Measurements from ENCODE around the gene TTC12. TPM values are rescaled to one million over a fixed set of nuclear protein-coding genes. Genes with fewer than 3 reads are reported as not detected.

TTC12 gene, protein sequence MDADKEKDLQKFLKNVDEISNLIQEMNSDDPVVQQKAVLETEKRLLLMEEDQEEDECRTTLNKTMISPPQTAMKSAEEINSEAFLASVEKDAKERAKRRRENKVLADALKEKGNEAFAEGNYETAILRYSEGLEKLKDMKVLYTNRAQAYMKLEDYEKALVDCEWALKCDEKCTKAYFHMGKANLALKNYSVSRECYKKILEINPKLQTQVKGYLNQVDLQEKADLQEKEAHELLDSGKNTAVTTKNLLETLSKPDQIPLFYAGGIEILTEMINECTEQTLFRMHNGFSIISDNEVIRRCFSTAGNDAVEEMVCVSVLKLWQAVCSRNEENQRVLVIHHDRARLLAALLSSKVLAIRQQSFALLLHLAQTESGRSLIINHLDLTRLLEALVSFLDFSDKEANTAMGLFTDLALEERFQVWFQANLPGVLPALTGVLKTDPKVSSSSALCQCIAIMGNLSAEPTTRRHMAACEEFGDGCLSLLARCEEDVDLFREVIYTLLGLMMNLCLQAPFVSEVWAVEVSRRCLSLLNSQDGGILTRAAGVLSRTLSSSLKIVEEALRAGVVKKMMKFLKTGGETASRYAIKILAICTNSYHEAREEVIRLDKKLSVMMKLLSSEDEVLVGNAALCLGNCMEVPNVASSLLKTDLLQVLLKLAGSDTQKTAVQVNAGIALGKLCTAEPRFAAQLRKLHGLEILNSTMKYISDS
- total RNA-seq (2012; rRNA removed) (14.4 and 14.7 TPM in 2 replicates), polyA plus RNA-seq (2012; rRNA removed) (10.0 and 10.7 TPM in 2 replicates), Bru-seq, nascent RNA (percentile 53 among the genes with signal in this experiment), BruChase-seq, experiment 1, labeled RNA remaining after a 6-hour chase (percentile 39 among the genes with signal in this experiment), BruChase-seq, experiment 2, labeled RNA remaining after a 2-hour chase (percentile 48 among the genes with signal in this experiment)
- 5.8 and 7.7 TPM in 2 replicates for polyA plus RNA-seq (2012; cell fraction: cytosol; rRNA removed)
- polyA plus RNA-seq (2012; cell fraction: nucleus; rRNA removed; ENCODE audit: low replicate concordance): 17.1 and 26.5 TPM in 2 replicates
- long read RNA-seq, partial matches to known transcripts: 3 of 10 reads
- long read RNA-seq, other reads (novel, unspliced or antisense): 4 of 10 reads

DNA sequence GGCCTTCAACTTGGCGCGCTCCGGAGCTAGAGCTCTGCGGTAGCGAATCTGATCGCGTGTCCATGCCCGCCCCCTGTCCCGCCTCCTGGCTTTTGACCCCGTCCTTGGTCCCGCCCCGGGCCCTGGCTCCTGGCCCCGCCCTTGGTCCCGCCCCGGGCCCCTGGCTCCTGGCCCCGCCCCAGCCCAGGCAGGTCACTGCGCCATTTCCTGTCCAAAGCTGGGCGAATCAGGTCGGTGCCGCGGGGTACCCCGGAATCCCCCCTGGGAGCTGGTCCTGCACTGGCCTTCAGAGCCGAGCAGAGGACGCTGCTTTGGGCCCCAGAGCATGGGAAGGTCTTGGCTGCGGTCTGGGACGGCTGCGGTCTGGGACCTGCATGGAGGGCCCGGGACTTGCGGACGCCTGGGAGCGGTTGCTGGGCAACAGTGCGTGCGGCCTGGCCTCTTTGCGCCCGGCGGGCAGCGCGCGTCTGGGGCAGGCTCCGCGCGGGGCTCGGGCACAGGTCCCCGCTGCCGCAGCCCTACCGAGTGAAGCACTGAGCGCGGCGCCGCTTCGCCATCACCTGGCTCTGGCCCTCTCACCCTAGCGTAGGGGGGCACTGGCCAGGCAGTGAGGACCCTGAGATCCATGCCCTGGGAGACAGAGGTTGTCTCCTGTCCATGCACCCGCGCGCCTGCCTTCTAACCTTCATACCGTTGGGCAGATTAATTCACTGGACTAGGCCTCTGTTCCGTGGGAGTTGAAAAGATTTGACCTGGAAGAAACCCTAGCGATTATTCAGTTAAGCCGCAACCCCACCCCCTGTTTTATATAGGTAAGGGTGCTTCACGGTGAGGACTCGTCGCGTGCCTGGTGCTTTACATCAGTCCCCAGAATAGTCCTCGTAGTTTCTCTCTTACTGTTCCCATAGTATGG lies at the start of gene TTC12:
Gene TTC12, plus strand, starts transcription at position 195 of the 913 bp plus-strand sequence. CDS start 1,675 bp downstream, outside the sequence.
- no peaks in the 10 kb centered on the region for H3K36me3 ChIP-seq (ENCODE audit: control insufficient read depth, insufficient read depth, low read length)
- POLR2A ChIA-PET (ENCODE audit: unreplicated experiment): no interaction called here

More for the DNA sequence above, at the start of gene TTC12:
- in situ Hi-C loops (cut with MboI; ENCODE audit: low sequenced_read_pairs) (loop anchor here (5.0 kb wide), 1 partner anchor 418 kb away; no protein-coding TSS in a partner anchor), intact Hi-C loops (cut with micrococcal nuclease) (loop anchor here (2.0 kb wide), 2 partner anchors 26 to 416 kb away; no protein-coding TSS in a partner anchor), dilution Hi-C loops (cut with HindIII; ENCODE audit: low sequenced_read_pairs, unreplicated experiment) (no loop called here)
- Histone ChIP-seq H3K27me3 (ENCODE audit: control insufficient read depth, insufficient read depth, low read length) (no peaks in the 10 kb centered on the region), H3K56ac (ENCODE audit: extremely low read depth, insufficient read depth, low read length) (peak within 1 kb of the TSS; percentile 29; the same call in 1 of the 2 replicates), H3K18ac (ENCODE audit: low read depth, low read length) (no peak within 1 kb of the TSS; the same call in 1 of the 2 replicates), H2BK20ac (ENCODE audit: low read depth, low read length) (no peak within 1 kb of the TSS; the same call in 1 of the 2 replicates), H3K23ac (ENCODE audit: low read depth, low read length) (peak within 1 kb of the TSS; percentile 74; the same call in 1 of the 2 replicates), H4K5ac (ENCODE audit: low read depth, low read length) (peak within 1 kb of the TSS; percentile 74), H2AK9ac (replicated peaks; ENCODE audit: low read depth, low read length, poor library complexity) (peak within 1 kb of the TSS; percentile 87), H2AFZ (replicated peaks; ENCODE audit: low read length, poor library complexity) (peak within 1 kb of the TSS; percentile 100), H3K27ac (ENCODE audit: insufficient read depth, low read length) (peak within 1 kb of the TSS; percentile 79), H3K9me1 (ENCODE audit: insufficient read depth, low read length) (no peaks in the 10 kb centered on the region; the same call in 1 of the 2 replicates), H3K4me2 (ENCODE audit: low read depth, low read length) (peak within 1 kb of the TSS; percentile 95), H4K20me1 (ENCODE audit: insufficient read depth, low read length) (no peaks in the 10 kb centered on the region), H3K79me1 (ENCODE audit: low read depth in 1 of 2, low read length in 2 of 2) (peaks cover 3 to 10% of the 10 kb centered on the region in 2 experiments; a peak in 2 of 4 replicates), H3K4me3 (ENCODE audit: insufficient read depth, low read depth, low read length) (peak within 1 kb of the TSS; percentile 86), H3K14ac (replicated peaks; ENCODE audit: low read depth, low read length) (peak within 1 kb of the TSS; percentile 92), H3K4me1 (ENCODE audit: control insufficient read depth, insufficient read depth, low read length) (no peaks in the 10 kb centered on the region; the same call in none of the 2 replicates), H3K4ac (ENCODE audit: low read depth, low read length) (peak within 1 kb of the TSS; percentile 96), H3K9me3 (ENCODE audit: control insufficient read depth, insufficient read depth, low read length) (no peaks in the 10 kb centered on the region), H3K9ac (ENCODE audit: low read depth, low read length) (peak within 1 kb of the TSS; percentile 78), H4K91ac (ENCODE audit: insufficient read depth, low read depth, low read length) (peak within 1 kb of the TSS; percentile 66; the same call in 1 of the 2 replicates), H2AK5ac (ENCODE audit: low read depth, low read length) (0 out of 2 replicates have a peak within 1 kb of the TSS, but pooled peaks have one; percentile 4), H4K8ac (ENCODE audit: low read depth in 2 of 2, low read length in 2 of 2) (peak within 1 kb of the TSS; percentile 76 to 81; a peak in 3 of 4 replicates), H2BK120ac (ENCODE audit: low read depth, low read length) (peak within 1 kb of the TSS; percentile 72), H2BK5ac (ENCODE audit: low read depth, low read length, poor library complexity, severe bottlenecking) (peak within 1 kb of the TSS; percentile 66), H2BK15ac (ENCODE audit: low read depth, low read length) (no peak within 1 kb of the TSS)
- TF ChIP-seq MXI1 (IDR thresholded peaks at IDR 0.05; ENCODE audit: borderline replicate concordance, low read depth, low read length): peak; percentile 78; the same call in 1 of the 2 replicates
- peak; percentile 48 for TF ChIP-seq POLR2A (IDR thresholded peaks at IDR 0.05; ENCODE audit: low read depth, low read length)
- TF ChIP-seq SMC3 (IDR thresholded peaks at IDR 0.05; ENCODE audit: low read depth, low read length): no peak
- peak; percentile 60; the same call in 1 of the 2 replicates for TF ChIP-seq MAZ (IDR thresholded peaks at IDR 0.05; ENCODE audit: borderline replicate concordance, low read depth, low read length)
- TF ChIP-seq RAD21 (IDR thresholded peaks at IDR 0.05; ENCODE audit: low read length): no peak
- DNase-seq: peak; percentile 78
- 1% methylated on average over 29 of the region's 64 CpGs; no CpG with 5 or more reads in 1 of the 2 experiments for WGBS, 2 experiments (ENCODE audit: extremely low coverage in 2 of 2, insufficient read length in 1 of 2)
- no TSS peak for BruUV-seq (replicated peaks)
- CTCF ChIA-PET: interaction anchor here (0.9 to 2.8 kb wide), 2 partner anchors 20 to 416 kb away, joined by 3 to 7 read pairs; no protein-coding TSS in a partner anchor
- peak; percentile 100 for ATAC-seq (ENCODE audit: low read depth)

Measured in IMR-90 (cell line).